ENCODE measurements around the gene SDR42E1. TPM values are rescaled to one million over a fixed set of nuclear protein-coding genes. Genes with fewer than 3 reads are reported as not detected.

SDR42E1 gene
- total and polyA plus RNA-seq, 2 of the 4 experiments (the other 2 are of a cell fraction) = 0.44 to 0.72 TPM

- Histone ChIP-seq H2AK9ac (replicated peaks; ENCODE audit: low read depth, low read length, poor library complexity) (no peak overlapping the region), H4K8ac (ENCODE audit: low read depth in 2 of 2, low read length in 2 of 2) (peak overlapping the region; percentile 47 to 74; a peak in 3 of 4 replicates), H4K20me1 (ENCODE audit: insufficient read depth, low read length) (no peaks in the 10 kb centered on the region), H4K5ac (ENCODE audit: low read depth, low read length) (peak overlapping the region; percentile 97), H2BK20ac (ENCODE audit: low read depth, low read length) (peak overlapping the region; percentile 58; the same call in 1 of the 2 replicates), H3K23ac (ENCODE audit: low read depth, low read length) (peak overlapping the region; percentile 1; the same call in 1 of the 2 replicates), H2BK120ac (ENCODE audit: low read depth, low read length) (peak overlapping the region; percentile 82), H4K91ac (ENCODE audit: insufficient read depth, low read depth, low read length) (peak overlapping the region; percentile 55), H3K27me3 (ENCODE audit: control insufficient read depth, insufficient read depth, low read length) (no peaks in the 10 kb centered on the region), H2BK5ac (ENCODE audit: low read depth, low read length, poor library complexity, severe bottlenecking) (peak overlapping the region; percentile 85), H2AFZ (replicated peaks; ENCODE audit: low read length, poor library complexity) (no peak overlapping the region), H3K4me1 (ENCODE audit: control insufficient read depth, insufficient read depth, low read length) (peaks cover 13% of the 10 kb centered on the region), H3K9me1 (ENCODE audit: insufficient read depth, low read length) (peaks cover 3% of the 10 kb centered on the region; the same call in 1 of the 2 replicates), H3K9ac (ENCODE audit: low read depth, low read length) (0 out of 2 replicates have a peak overlapping the region, but pooled peaks have one; percentile 43), H2AK5ac (ENCODE audit: low read depth, low read length) (no peak overlapping the region), H3K4ac (ENCODE audit: low read depth, low read length) (peak overlapping the region; percentile 44; the same call in 1 of the 2 replicates), H3K4me3 (ENCODE audit: insufficient read depth, low read depth, low read length) (no peak overlapping the region), H2BK15ac (ENCODE audit: low read depth, low read length) (0 out of 3 replicates have a peak overlapping the region, but pooled peaks have one; percentile 34), H3K18ac (ENCODE audit: low read depth, low read length) (peak overlapping the region; percentile 98), H3K56ac (ENCODE audit: extremely low read depth, insufficient read depth, low read length) (no peak overlapping the region), H3K79me1 (ENCODE audit: low read depth in 1 of 2, low read length in 2 of 2) (no peaks in the 10 kb centered on the region; a peak in 1 of 4 replicates), H3K14ac (replicated peaks; ENCODE audit: low read depth, low read length) (no peak overlapping the region), H3K36me3 (ENCODE audit: control insufficient read depth, insufficient read depth, low read length) (no peaks in the 10 kb centered on the region), H3K4me2 (ENCODE audit: low read depth, low read length) (no peak overlapping the region; the same call in 1 of the 2 replicates), H3K9me3 (ENCODE audit: control insufficient read depth, insufficient read depth, low read length) (no peaks in the 10 kb centered on the region), H3K27ac (ENCODE audit: insufficient read depth, low read length) (peak overlapping the region; percentile 97; the same call in 1 of the 2 replicates)
- dilution Hi-C loops (cut with HindIII; ENCODE audit: low sequenced_read_pairs, unreplicated experiment) = no loop called here
- intact Hi-C loops (cut with micrococcal nuclease) = loop anchor here (2.0 kb wide), 1 partner anchor 30 kb away; no protein-coding TSS in a partner anchor
- ATAC-seq (ENCODE audit: low read depth) = no peak
- CTCF ChIA-PET = interaction anchor here (2.1 kb wide), 1 partner anchor 193 kb away, joined by 10 read pairs; no protein-coding TSS in a partner anchor
- WGBS, 2 experiments (ENCODE audit: extremely low coverage in 2 of 2, insufficient read length in 1 of 2) = no CpG with 5 or more reads among the region's 4 CpGs
- TF ChIP-seq RFX5 (IDR thresholded peaks at IDR 0.05; ENCODE audit: low read depth, low read length) (no peak), POLR2A (IDR thresholded peaks at IDR 0.05; ENCODE audit: low read depth, low read length) (no peak)
- no peak for DNase-seq
- POLR2A ChIA-PET (ENCODE audit: unreplicated experiment) = interaction anchor here (0.6 to 0.8 kb wide), 2 partner anchors 133 to 159 kb away, joined by 3 read pairs; partner anchors contain the start of gene MPHOSPH6
- in situ Hi-C loops (cut with MboI; ENCODE audit: low sequenced_read_pairs) = no loop called here
- BruUV-seq (replicated peaks) = no TSS peak
Observed at GRCh38 chr16:82037251-82037650, 26.0 kb upstream of the SDR42E1 start.
